MCF 10A (cell line): ENCODE results near the gene PVALB. TPM values are rescaled to one million over a fixed set of nuclear protein-coding genes. Genes with fewer than 3 reads are reported as not detected.

Experiments used
- BruUV-seq: library from RNA; stranded (reverse); fragments of 400-500 nt; replicated peaks from 2 replicates; lab custom pipeline; 2021; lab: Mats Ljungman, UMichigan
- CTCF ChIA-PET: fragments of 300-600 bp; sonication (Branson Sonifier 250); formaldehyde crosslinking; extraction: SDS; loops from one replicate; lab custom pipeline; 2021; ENCODE audit warnings: antibody characterized with exemption, inconsistent platforms; lab: Yijun Ruan, JAX
- POLR2A ChIA-PET: fragments of 300-600, 350-650 bp; sonication (Branson Sonifier 250); formaldehyde crosslinking; extraction: SDS; loops from one replicate; lab custom pipeline; 2020; ENCODE audit warnings: antibody characterized with exemption, inconsistent platforms; lab: Yijun Ruan, JAX
- DNase-seq: peaks from one replicate; pipeline ENCODE4 v3.0.0-alpha.2; 2018; ENCODE audit not compliant: unreplicated experiment
- H3K27ac Mint-ChIP-seq: one replicate; pipeline ENCODE4 v1.8.0; 2022; ENCODE audit warnings: mild to moderate bottlenecking, low read depth, mixed read lengths; ENCODE audit not compliant: unreplicated experiment
- H3K27me3 Mint-ChIP-seq: one replicate; pipeline ENCODE4 v1.8.0; 2022; ENCODE audit warnings: mixed read lengths; ENCODE audit not compliant: insufficient read depth, unreplicated experiment
- H3K36me3 Mint-ChIP-seq: one replicate; pipeline ENCODE4 v1.8.0; 2022; ENCODE audit warnings: mild to moderate bottlenecking, moderate library complexity, mixed read lengths; ENCODE audit not compliant: insufficient read depth, unreplicated experiment
- H3K4me1 Mint-ChIP-seq: one replicate; pipeline ENCODE4 v1.8.0; 2022; ENCODE audit warnings: mixed read lengths; ENCODE audit not compliant: insufficient read depth, unreplicated experiment
- H3K4me3 Mint-ChIP-seq: one replicate; pipeline ENCODE4 v1.8.0; 2022; ENCODE audit warnings: mild to moderate bottlenecking, moderate library complexity, mixed read lengths; ENCODE audit not compliant: unreplicated experiment
- H3K9me3 Mint-ChIP-seq: one replicate; pipeline ENCODE4 v1.8.0; 2022; ENCODE audit warnings: mixed read lengths; ENCODE audit not compliant: unreplicated experiment
- CTCF ChIP-seq: fragments of 200-600 bp; IDR thresholded peaks from one replicate; pipeline ENCODE4 v1.8.0; 2022; ENCODE audit warnings: antibody characterized with exemption, mild to moderate bottlenecking; ENCODE audit not compliant: unreplicated experiment
- intact Hi-C: fragments of 100-400 bp; cut with micrococcal nuclease; formaldehyde crosslinking; loops from 2 replicates; pipeline ENCODE4 v1.14.1; 2022
- total RNA-seq: library from RNA; stranded (reverse); gene quantifications from 2 replicates; pipeline ENCODE4 v1.2.3, GENCODE V29; 2022

The PVALB gene
- total RNA-seq, 1 experiment from 2014 or later, result not detected

- Mint-ChIP-seq H3K27ac (no peak overlapping the region), H3K27me3 (peaks cover 92% of the 10 kb centered on the region), H3K36me3 (no peaks in the 10 kb centered on the region), H3K4me1 (no peaks in the 10 kb centered on the region), H3K4me3 (no peak overlapping the region), H3K9me3 (no peaks in the 10 kb centered on the region)
- TF ChIP-seq CTCF, result no peak
- intact Hi-C loops, result no loop called here
- BruUV-seq, result no TSS peak
- CTCF ChIA-PET, result interaction anchor here (0.7 to 2.2 kb wide), 4 partner anchors 9 to 247 kb away, joined by 3 to 11 read pairs (median 4); no protein-coding TSS in a partner anchor
- POLR2A ChIA-PET, result no interaction called here
- no peak for DNase-seq
Measured at GRCh38 chr22:36846949-36847348, 30.1 kb upstream of the PVALB start.

- no TSS peak for BruUV-seq
- DNase-seq, result no peak
- Mint-ChIP-seq H3K36me3 (no peaks in the 10 kb centered on the region), H3K4me1 (no peaks in the 10 kb centered on the region), H3K27me3 (peaks cover 92% of the 10 kb centered on the region), H3K4me3 (no peak overlapping the region), H3K9me3 (no peaks in the 10 kb centered on the region), H3K27ac (no peak overlapping the region)
- ChIA-PET POLR2A (no interaction called here), CTCF (interaction anchor here (0.7 to 2.2 kb wide), 4 partner anchors 10 to 246 kb away, joined by 3 to 11 read pairs (median 4); no protein-coding TSS in a partner anchor)
- intact Hi-C loops, result no loop called here
- no peak for TF ChIP-seq CTCF
Measured at GRCh38 chr22:36846271-36846670, 29.4 kb upstream of the PVALB start.

- no peak overlapping the region for H3K4me3 Mint-ChIP-seq
- peaks cover 8% of the 10 kb centered on the region for H3K4me1 Mint-ChIP-seq
- ChIA-PET POLR2A (no interaction called here), CTCF (interaction anchor here (0.6 to 2.2 kb wide), 3 partner anchors 16 to 138 kb away, joined by 3 to 12 read pairs (median 3); no protein-coding TSS in a partner anchor)
- peaks cover 37% of the 10 kb centered on the region for H3K27me3 Mint-ChIP-seq
- BruUV-seq, result no TSS peak
- H3K36me3 Mint-ChIP-seq, result no peaks in the 10 kb centered on the region
- intact Hi-C loops, result no loop called here
- no peak for DNase-seq
- TF ChIP-seq CTCF, result no peak
- H3K27ac Mint-ChIP-seq, result no peak overlapping the region
- H3K9me3 Mint-ChIP-seq, result peaks cover 12% of the 10 kb centered on the region
Measured at GRCh38 chr22:36840106-36840505, 23.3 kb upstream of the PVALB start.

GRCh38 chr22:36839356-36840073 is 22.7 kb upstream of the PVALB start:
- no TSS peak for BruUV-seq
- POLR2A ChIA-PET, result no interaction called here
- Mint-ChIP-seq H3K4me3 (no peak overlapping the region), H3K4me1 (peaks cover 8% of the 10 kb centered on the region), H3K9me3 (peaks cover 12% of the 10 kb centered on the region), H3K36me3 (no peaks in the 10 kb centered on the region), H3K27ac (no peak overlapping the region), H3K27me3 (peaks cover 35% of the 10 kb centered on the region)
- intact Hi-C loops, result no loop called here
- CTCF ChIA-PET, result interaction anchor here (1.5 to 2.2 kb wide), 2 partner anchors 17 kb away, joined by 7 to 12 read pairs; no protein-coding TSS in a partner anchor
- DNase-seq, result no peak
- no peak for TF ChIP-seq CTCF
